Mucosa of descending colon (tissue), 3 donors: Measurements from ENCODE around the gene MAZ. TPM values are rescaled to one million over a fixed set of nuclear protein-coding genes. Genes with fewer than 3 reads are reported as not detected.

ENCODE experiments used
- ATAC-seq: fragments of 200-7000 bp; cut with Tn5 transposase; one replicate; pipeline ENCODE4 v1.9.1; 2020; ENCODE audit warnings: mild to moderate bottlenecking, moderate library complexity
- DNase-seq, 3 donors: peaks; one replicate each; pipeline ENCODE4 v3.0.0-alpha.2; 2020
- H3K36me3 ChIP-seq: fragments of 200-600 bp; one replicate; pipeline ENCODE4 v1.8.0; 2021; ENCODE audit warnings: low read depth, mild to moderate bottlenecking
- H3K4me1 ChIP-seq: fragments of 200-600 bp; one replicate; pipeline ENCODE4 v1.8.0; 2021; ENCODE audit warnings: low read depth, mild to moderate bottlenecking
- H3K4me3 ChIP-seq: fragments of 200-600 bp; one replicate; pipeline ENCODE4 v1.8.0; 2021; ENCODE audit warnings: mild to moderate bottlenecking
- H3K9me3 ChIP-seq: fragments of 200-600 bp; one replicate; pipeline ENCODE4 v1.8.0; 2021; ENCODE audit warnings: mild to moderate bottlenecking
- CTCF ChIP-seq: fragments of 200-600 bp; IDR thresholded peaks from one replicate; pipeline ENCODE4 v1.8.0; 2022; ENCODE audit warnings: antibody characterized with exemption, mild to moderate bottlenecking
- intact Hi-C, 2 donors: fragments of 100-400 bp; cut with DNase I in 1 of 2; cut with micrococcal nuclease in 1 of 2; formaldehyde crosslinking; loops; one replicate each; pipeline versions ENCODE4 v1.11.0 to v1.11.1; 2022; cut with DNase I, micrococcal nuclease
- total RNA-seq, 3 donors: library from RNA; stranded (reverse); fragmentation: NEBNext Ultra II Directional in 2 of 3; extraction: Animal tissue kit (Norgen Biotek cat#: 25700) in 2 of 3; gene quantifications; one replicate each; pipeline versions ENCODE4 v1.2.1 to v1.2.4, GENCODE V29; 2021 to 2023
- donor health status: DM: no; HTN: no; CAD: no; lungs with moderate emphysema.
- donor health status: DM: no; HTN: no; CAD: no.
- donor health status: DM: no; HTN: yes; CAD: no.

Gene MAZ
- total RNA-seq, 3 donors from 2014 or later = 224 to 415 (median 225) TPM

GRCh38 chr16:29819506-29819905 lies 13.2 kb downstream of the MAZ start:
- Histone ChIP-seq H3K4me1 (peaks cover 72% of the 10 kb centered on the region), H3K36me3 (no peaks in the 10 kb centered on the region), H3K9me3 (no peaks in the 10 kb centered on the region), H3K4me3 (no peak overlapping the region)
- TF ChIP-seq CTCF = peak; percentile 20
- DNase-seq (peak; percentile 62 to 68 (median 62)), ATAC-seq (no peak)
- intact Hi-C loops = no loop called here

- Histone ChIP-seq H3K9me3 (no peaks in the 10 kb centered on the region), H3K4me1 (peaks cover 73% of the 10 kb centered on the region), H3K36me3 (no peaks in the 10 kb centered on the region), H3K4me3 (peak within 1 kb of the TSS; percentile 74)
- no peak for TF ChIP-seq CTCF
- DNase-seq = peak; percentile 84 to 91 (median 88)
- intact Hi-C loops = no loop called here
- peak; percentile 44 for ATAC-seq
Observed at GRCh38 chr16:29820271-29820701, 14.0 kb downstream of the MAZ start, which contains the start of gene MVP. TSS of gene MVP (plus strand) at chr16:29820462. CDS start at chr16:29830550, 10,088 bp downstream.

- Histone ChIP-seq H3K36me3 (no peaks in the 10 kb centered on the region), H3K4me1 (peaks cover 79% of the 10 kb centered on the region), H3K9me3 (no peaks in the 10 kb centered on the region), H3K4me3 (peak overlapping the region; percentile 74)
- ATAC-seq = peak; percentile 67
- TF ChIP-seq CTCF = no peak
- peak; percentile 91 to 94 (median 93) for DNase-seq
- intact Hi-C loops = no loop called here
Observed at GRCh38 chr16:29820730-29821642, 14.7 kb downstream of the MAZ start.

GRCh38 chr16:29821643-29822115 lies 15.3 kb downstream of the MAZ start:
- Histone ChIP-seq H3K36me3 (no peaks in the 10 kb centered on the region), H3K9me3 (no peaks in the 10 kb centered on the region), H3K4me1 (peaks cover 86% of the 10 kb centered on the region), H3K4me3 (no peak overlapping the region)
- ATAC-seq = peak; percentile 48
- DNase-seq = peak; percentile 59 to 67 (median 64)
- intact Hi-C loops = no loop called here
- TF ChIP-seq CTCF = no peak

- DNase-seq (no peak), ATAC-seq (no peak)
- TF ChIP-seq CTCF = no peak
- Histone ChIP-seq H3K9me3 (no peaks in the 10 kb centered on the region), H3K4me3 (no peak overlapping the region), H3K4me1 (peaks cover 88% of the 10 kb centered on the region), H3K36me3 (no peaks in the 10 kb centered on the region)
- intact Hi-C loops = no loop called here
Observed at GRCh38 chr16:29824589-29825144, 18.3 kb downstream of the MAZ start.
